K562 (cell line): ENCODE results near the gene RHEBL1. TPM values are rescaled to one million over a fixed set of nuclear protein-coding genes. Genes with fewer than 3 reads are reported as not detected.

Experiments used
- polyA plus RNA-seq, 8 experiments: library from polyadenylated mRNA; depleted of rRNA in 4 of 8; stranded (reverse) in 5 of 8; unstranded in 3 of 8; fragments of >200 nt; fragmentation: Nextera tagmentation in 2 of 8; fragmentation: Illumina TruSeq in 1 of 8; extraction: Ambion mirVana in 2 of 8; extraction: Trizol in 1 of 8; gene quantifications; 2 replicates each; pipeline versions ENCODE4 v1.2.1 to v1.2.3, GENCODE V29; 2011 to 2014; ENCODE audit warnings: inconsistent platforms in 1 of 8, missing spikeins in 1 of 8
- total RNA-seq, 7 experiments: library from RNA; depleted of rRNA in 6 of 7; stranded (reverse); fragments of >200 nt in 6 of 7; fragmentation: Illumina TruSeq in 2 of 7; extraction: Trizol in 2 of 7; gene quantifications; 2 replicates each; pipeline versions ENCODE4 v1.2.1 to v1.2.3, GENCODE V29; 2011 to 2021; ENCODE audit warnings: low replicate concordance in 1 of 7

RHEBL1 gene
- total and polyA plus RNA-seq, 9 of the 15 experiments (the other 6 are each of a cell fraction or from before 2014, with no cell fraction given) = 4.3 to 36.1 (median 8.2) TPM

Other genes with a start within 250 kb of the RHEBL1 start
Only the 7 nearest of the 15 such genes appear.
- gene WNT1, start 91.7 kb downstream of the RHEBL1 start, total RNA-seq (2014; rRNA removed) = not detected in 2 replicates
- not detected in 2 replicates for gene WNT1, start 91.7 kb downstream of the RHEBL1 start, total RNA-seq (2014; rRNA removed; fragmentation: Illumina TruSeq; extraction: Trizol)
- not detected in 2 replicates for gene WNT1, start 91.7 kb downstream of the RHEBL1 start, total RNA-seq (2015; rRNA removed; fragmentation: Illumina TruSeq; extraction: Trizol)
- not detected in 2 replicates for gene WNT1, start 91.7 kb downstream of the RHEBL1 start, total RNA-seq (2021)
- not detected in 2 replicates for gene WNT1, start 91.7 kb downstream of the RHEBL1 start, polyA plus RNA-seq (2011; rRNA removed)
- not detected in 2 replicates for gene WNT1, start 91.7 kb downstream of the RHEBL1 start, polyA plus RNA-seq (2014; fragmentation: Illumina TruSeq; extraction: Trizol)
- not detected for gene WNT1, start 91.7 kb downstream of the RHEBL1 start, polyA plus RNA-seq (2014; fragmentation: Nextera tagmentation; extraction: Ambion mirVana)
- gene WNT1, start 91.7 kb downstream of the RHEBL1 start, polyA plus RNA-seq (2014; rRNA removed) = 0.38 TPM in 1 of 2 replicates, not detected in the other
- gene DDN, start 70.6 kb downstream of the RHEBL1 start, total RNA-seq (2014; rRNA removed) = 2.5 and 3.6 TPM in 2 replicates
- gene DDN, start 70.6 kb downstream of the RHEBL1 start, total RNA-seq (2014; rRNA removed; fragmentation: Illumina TruSeq; extraction: Trizol) = 0.99 and 1.4 TPM in 2 replicates
- gene DDN, start 70.6 kb downstream of the RHEBL1 start, total RNA-seq (2015; rRNA removed; fragmentation: Illumina TruSeq; extraction: Trizol) = 2.3 and 2.5 TPM in 2 replicates
- gene DDN, start 70.6 kb downstream of the RHEBL1 start, total RNA-seq (2021) = 3.4 and 3.6 TPM in 2 replicates
- gene DDN, start 70.6 kb downstream of the RHEBL1 start, polyA plus RNA-seq (2011; rRNA removed) = 0.31 and 0.42 TPM in 2 replicates
- 1.6 and 1.9 TPM in 2 replicates for gene DDN, start 70.6 kb downstream of the RHEBL1 start, polyA plus RNA-seq (2014; fragmentation: Illumina TruSeq; extraction: Trizol)
- gene DDN, start 70.6 kb downstream of the RHEBL1 start, polyA plus RNA-seq (2014; fragmentation: Nextera tagmentation; extraction: Ambion mirVana) = under 1 TPM; 0.03 to 0.13 TPM
- gene DDN, start 70.6 kb downstream of the RHEBL1 start, polyA plus RNA-seq (2014; rRNA removed) = 2.2 and 2.4 TPM in 2 replicates
- 51.1 and 51.6 TPM in 2 replicates for gene PRKAG1, start 51.2 kb downstream of the RHEBL1 start, total RNA-seq (2014; rRNA removed)
- gene PRKAG1, start 51.2 kb downstream of the RHEBL1 start, total RNA-seq (2014; rRNA removed; fragmentation: Illumina TruSeq; extraction: Trizol) = 79.1 and 86.8 TPM in 2 replicates
- 74.0 and 75.0 TPM in 2 replicates for gene PRKAG1, start 51.2 kb downstream of the RHEBL1 start, total RNA-seq (2015; rRNA removed; fragmentation: Illumina TruSeq; extraction: Trizol)
- 49.3 and 51.9 TPM in 2 replicates for gene PRKAG1, start 51.2 kb downstream of the RHEBL1 start, total RNA-seq (2021)
- gene PRKAG1, start 51.2 kb downstream of the RHEBL1 start, polyA plus RNA-seq (2011; rRNA removed) = 109 TPM in 2 replicates
- 95.8 and 108 TPM in 2 replicates for gene PRKAG1, start 51.2 kb downstream of the RHEBL1 start, polyA plus RNA-seq (2014; fragmentation: Illumina TruSeq; extraction: Trizol)
- 100 to 1,000 TPM in 1 of 2 experiments, 10 to 100 TPM in 1; 82.7 to 126 TPM for gene PRKAG1, start 51.2 kb downstream of the RHEBL1 start, polyA plus RNA-seq (2014; fragmentation: Nextera tagmentation; extraction: Ambion mirVana)
- gene PRKAG1, start 51.2 kb downstream of the RHEBL1 start, polyA plus RNA-seq (2014; rRNA removed) = 59.7 and 64.5 TPM in 2 replicates
- gene KMT2D, start 9.2 kb downstream of the RHEBL1 start, total RNA-seq (2014; rRNA removed) = 17.5 and 23.5 TPM in 2 replicates
- gene KMT2D, start 9.2 kb downstream of the RHEBL1 start, total RNA-seq (2014; rRNA removed; fragmentation: Illumina TruSeq; extraction: Trizol) = 10.5 and 10.6 TPM in 2 replicates
- gene KMT2D, start 9.2 kb downstream of the RHEBL1 start, total RNA-seq (2015; rRNA removed; fragmentation: Illumina TruSeq; extraction: Trizol) = 13.7 and 20.1 TPM in 2 replicates
- gene KMT2D, start 9.2 kb downstream of the RHEBL1 start, total RNA-seq (2021) = 89.5 and 93.7 TPM in 2 replicates
- gene KMT2D, start 9.2 kb downstream of the RHEBL1 start, polyA plus RNA-seq (2011; rRNA removed) = 9.9 and 15.2 TPM in 2 replicates
- gene KMT2D, start 9.2 kb downstream of the RHEBL1 start, polyA plus RNA-seq (2014; fragmentation: Illumina TruSeq; extraction: Trizol) = 53.8 and 73.7 TPM in 2 replicates
- 1 to 10 TPM in 1 of 2 experiments, under 1 TPM in 1; 0.22 to 1.4 TPM for gene KMT2D, start 9.2 kb downstream of the RHEBL1 start, polyA plus RNA-seq (2014; fragmentation: Nextera tagmentation; extraction: Ambion mirVana)
- 33.3 and 42.1 TPM in 2 replicates for gene KMT2D, start 9.2 kb downstream of the RHEBL1 start, polyA plus RNA-seq (2014; rRNA removed)
- gene DHH, start 24.8 kb upstream of the RHEBL1 start, total RNA-seq (2014; rRNA removed) = 1.7 and 2.6 TPM in 2 replicates
- gene DHH, start 24.8 kb upstream of the RHEBL1 start, total RNA-seq (2014; rRNA removed; fragmentation: Illumina TruSeq; extraction: Trizol) = 0.40 and 0.45 TPM in 2 replicates
- 1.1 and 1.2 TPM in 2 replicates for gene DHH, start 24.8 kb upstream of the RHEBL1 start, total RNA-seq (2015; rRNA removed; fragmentation: Illumina TruSeq; extraction: Trizol)
- gene DHH, start 24.8 kb upstream of the RHEBL1 start, total RNA-seq (2021) = 2.2 and 2.3 TPM in 2 replicates
- gene DHH, start 24.8 kb upstream of the RHEBL1 start, polyA plus RNA-seq (2011; rRNA removed) = 0.29 and 2.4 TPM in 2 replicates
- 0.54 and 0.60 TPM in 2 replicates for gene DHH, start 24.8 kb upstream of the RHEBL1 start, polyA plus RNA-seq (2014; fragmentation: Illumina TruSeq; extraction: Trizol)
- gene DHH, start 24.8 kb upstream of the RHEBL1 start, polyA plus RNA-seq (2014; fragmentation: Nextera tagmentation; extraction: Ambion mirVana) = under 1 TPM; 0.07 to 0.11 TPM
- gene DHH, start 24.8 kb upstream of the RHEBL1 start, polyA plus RNA-seq (2014; rRNA removed) = 1.8 and 2.4 TPM in 2 replicates
- gene LMBR1L, start 40.9 kb upstream of the RHEBL1 start, total RNA-seq (2014; rRNA removed) = 31.6 and 32.1 TPM in 2 replicates
- 25.7 and 26.3 TPM in 2 replicates for gene LMBR1L, start 40.9 kb upstream of the RHEBL1 start, total RNA-seq (2014; rRNA removed; fragmentation: Illumina TruSeq; extraction: Trizol)
- 26.9 and 27.8 TPM in 2 replicates for gene LMBR1L, start 40.9 kb upstream of the RHEBL1 start, total RNA-seq (2015; rRNA removed; fragmentation: Illumina TruSeq; extraction: Trizol)
- 49.5 and 52.8 TPM in 2 replicates for gene LMBR1L, start 40.9 kb upstream of the RHEBL1 start, total RNA-seq (2021)
- 57.0 and 99.6 TPM in 2 replicates for gene LMBR1L, start 40.9 kb upstream of the RHEBL1 start, polyA plus RNA-seq (2011; rRNA removed)
- 45.4 and 54.3 TPM in 2 replicates for gene LMBR1L, start 40.9 kb upstream of the RHEBL1 start, polyA plus RNA-seq (2014; fragmentation: Illumina TruSeq; extraction: Trizol)
- gene LMBR1L, start 40.9 kb upstream of the RHEBL1 start, polyA plus RNA-seq (2014; fragmentation: Nextera tagmentation; extraction: Ambion mirVana) = 1 to 10 TPM; 2.5 to 5.3 TPM
- gene LMBR1L, start 40.9 kb upstream of the RHEBL1 start, polyA plus RNA-seq (2014; rRNA removed) = 31.1 and 40.4 TPM in 2 replicates
- gene TUBA1B, start 61.4 kb upstream of the RHEBL1 start, total RNA-seq (2014; rRNA removed) = 2,537 and 3,283 TPM in 2 replicates
- 1,855 and 2,189 TPM in 2 replicates for gene TUBA1B, start 61.4 kb upstream of the RHEBL1 start, total RNA-seq (2014; rRNA removed; fragmentation: Illumina TruSeq; extraction: Trizol)
- 2,518 and 2,541 TPM in 2 replicates for gene TUBA1B, start 61.4 kb upstream of the RHEBL1 start, total RNA-seq (2015; rRNA removed; fragmentation: Illumina TruSeq; extraction: Trizol)
- 2,355 and 2,486 TPM in 2 replicates for gene TUBA1B, start 61.4 kb upstream of the RHEBL1 start, total RNA-seq (2021)
- gene TUBA1B, start 61.4 kb upstream of the RHEBL1 start, polyA plus RNA-seq (2011; rRNA removed) = 4,368 and 5,240 TPM in 2 replicates
- gene TUBA1B, start 61.4 kb upstream of the RHEBL1 start, polyA plus RNA-seq (2014; fragmentation: Illumina TruSeq; extraction: Trizol) = 4,050 and 4,598 TPM in 2 replicates
- 1,000 to 10,000 TPM; 2,987 to 4,624 TPM for gene TUBA1B, start 61.4 kb upstream of the RHEBL1 start, polyA plus RNA-seq (2014; fragmentation: Nextera tagmentation; extraction: Ambion mirVana)
- gene TUBA1B, start 61.4 kb upstream of the RHEBL1 start, polyA plus RNA-seq (2014; rRNA removed) = 2,628 and 3,157 TPM in 2 replicates